D721Med (cell line): Measurements from ENCODE around the gene ADGRB3.

ENCODE experiments used
- DNase-seq: peaks from one replicate; pipeline ENCODE4 v3.0.0; 2011; ENCODE audit warnings: low spot score; ENCODE audit not compliant: insufficient read length
- FAIRE-seq: peaks from 2 replicates; lab custom pipeline; 2011; peaks lifted over from hg19 to GRCh38; lab: Jason Lieb, UNC
- CTCF ChIP-seq: IDR thresholded peaks from 2 replicates; pipeline ENCODE4 v1.5.1; 2012; ENCODE audit warnings: mild to moderate bottlenecking, control low read depth; ENCODE audit not compliant: insufficient read depth; ENCODE audit errors: missing control alignments

ADGRB3 gene

GRCh38 chr6:68726337-68726736, 91.3 kb downstream of the ADGRB3 start:
- no peak for DNase-seq
- no peak for FAIRE-seq
- no peak for TF ChIP-seq CTCF

- FAIRE-seq: no peak
- no peak for TF ChIP-seq CTCF
- DNase-seq: no peak
Measured at GRCh38 chr6:68726992-68727391, 91.9 kb downstream of the ADGRB3 start.

GRCh38 chr6:68727699-68728098, 92.6 kb downstream of the ADGRB3 start:
- TF ChIP-seq CTCF: no peak
- FAIRE-seq (no peak), DNase-seq (no peak)

GRCh38 chr6:68728159-68728979, 93.3 kb downstream of the ADGRB3 start:
- DNase-seq: no peak
- no peak for TF ChIP-seq CTCF
- no peak for FAIRE-seq

GRCh38 chr6:68729377-68729903, 94.4 kb downstream of the ADGRB3 start:
- FAIRE-seq: no peak
- no peak for DNase-seq

GRCh38 chr6:68730291-68731054, 95.4 kb downstream of the ADGRB3 start:
- TF ChIP-seq CTCF: no peak
- DNase-seq (no peak), FAIRE-seq (no peak)

More at GRCh38 chr6:68729377-68729903, 94.4 kb downstream of the ADGRB3 start:
- no peak for TF ChIP-seq CTCF
